Measurements from ENCODE around the gene DOK6. TPM values are rescaled to one million over a fixed set of nuclear protein-coding genes. Genes with fewer than 3 reads are reported as not detected.
A peak's percentile ranks its signal among the peaks of the same experiment; 100 is the strongest.

Gene DOK6
- total RNA-seq, 2 experiments from 2014 or later = not detected

DNA sequence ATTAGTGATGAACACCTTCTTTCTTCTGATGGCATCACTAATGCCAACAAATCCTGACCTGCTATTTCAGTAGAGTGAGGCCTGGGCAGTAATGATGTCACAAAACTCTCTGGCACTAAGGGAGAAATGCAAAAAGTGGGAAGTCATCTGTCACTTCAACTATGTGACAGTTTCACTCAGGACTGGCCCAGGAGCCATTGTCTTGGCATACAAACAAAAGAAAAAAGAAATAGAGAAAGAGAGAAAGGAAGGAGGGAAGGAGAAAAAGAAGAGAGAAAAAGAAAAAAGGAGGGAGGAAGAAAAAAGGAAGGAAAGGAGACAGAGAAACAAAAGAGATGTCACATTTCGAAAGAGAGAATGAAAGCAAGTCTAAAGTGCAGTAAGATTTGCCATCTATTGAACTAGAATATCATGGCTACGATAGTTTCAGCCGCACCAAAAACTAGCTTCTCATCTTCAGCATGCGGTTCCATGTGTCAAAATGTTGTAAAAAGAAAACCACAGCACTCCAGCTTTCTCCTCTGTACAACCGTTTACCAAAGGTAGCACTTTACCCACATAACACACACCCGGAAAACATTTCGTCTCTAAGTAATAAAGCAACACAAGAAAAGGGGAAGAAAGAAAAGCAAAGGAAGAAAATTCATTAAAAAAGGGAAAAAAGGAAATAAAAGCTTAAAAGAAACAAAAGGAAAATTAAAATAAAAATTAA is 496.9 kb downstream of the DOK6 start:
- H3K4me3 ChIP-seq (ENCODE audit: low read length) = peak overlapping the region; percentile 42
- H3K36me3 ChIP-seq (ENCODE audit: insufficient read depth, low read length) = peaks cover 23% of the 10 kb centered on the region
- DNase-seq (peak in 5 of 14 experiments; percentile 11 to 77 (median 74)), ATAC-seq (ENCODE audit: poor library complexity) (peak; percentile 69)
- peaks cover 36% of the 10 kb centered on the region for H3K4me1 ChIP-seq (ENCODE audit: insufficient read depth, low read length)
- CTCF ChIA-PET = interaction anchor here (0.8 to 1.6 kb wide), 2 partner anchors 16 to 37 kb away, joined by 3 to 5 read pairs; no protein-coding TSS in a partner anchor
- H3K27me3 ChIP-seq (ENCODE audit: control insufficient read depth in 1 of 2, insufficient read depth in 2 of 2, low read length in 2 of 2) = no peaks in the 10 kb centered on the region
- TF ChIP-seq CTCF (IDR thresholded peaks at IDR 0.05) = peak; percentile 18
- POLR2A ChIA-PET = interaction anchor here (0.6 to 2.6 kb wide), 13 partner anchors 11 to 201 kb away, joined by 3 to 31 read pairs (median 5); partner anchors contain the start of gene CD226
- Mint-ChIP-seq H3K36me3 (ENCODE audit: low read depth) (peaks cover 75% of the 10 kb centered on the region), H3K4me1 (ENCODE audit: low read depth) (peaks cover 84% of the 10 kb centered on the region), H3K27ac (peak overlapping the region; percentile 86), H3K9me3 (no peaks in the 10 kb centered on the region), H3K27me3 (no peaks in the 10 kb centered on the region), H3K4me3 (peak overlapping the region; percentile 83)
- H3K9me3 ChIP-seq (ENCODE audit: control insufficient read depth in 1 of 2, insufficient read depth in 1 of 2, low read length in 2 of 2) = no peaks in the 10 kb centered on the region
- intact Hi-C loops (cut with DNase I, micrococcal nuclease) = loop anchor here (1.0 to 2.0 kb wide), 2 partner anchors 59 to 62 kb away; no protein-coding TSS in a partner anchor
- peak overlapping the region; percentile 53 to 70 for H3K27ac ChIP-seq (ENCODE audit: low read depth in 1 of 2, low read length in 2 of 2)

DNA sequence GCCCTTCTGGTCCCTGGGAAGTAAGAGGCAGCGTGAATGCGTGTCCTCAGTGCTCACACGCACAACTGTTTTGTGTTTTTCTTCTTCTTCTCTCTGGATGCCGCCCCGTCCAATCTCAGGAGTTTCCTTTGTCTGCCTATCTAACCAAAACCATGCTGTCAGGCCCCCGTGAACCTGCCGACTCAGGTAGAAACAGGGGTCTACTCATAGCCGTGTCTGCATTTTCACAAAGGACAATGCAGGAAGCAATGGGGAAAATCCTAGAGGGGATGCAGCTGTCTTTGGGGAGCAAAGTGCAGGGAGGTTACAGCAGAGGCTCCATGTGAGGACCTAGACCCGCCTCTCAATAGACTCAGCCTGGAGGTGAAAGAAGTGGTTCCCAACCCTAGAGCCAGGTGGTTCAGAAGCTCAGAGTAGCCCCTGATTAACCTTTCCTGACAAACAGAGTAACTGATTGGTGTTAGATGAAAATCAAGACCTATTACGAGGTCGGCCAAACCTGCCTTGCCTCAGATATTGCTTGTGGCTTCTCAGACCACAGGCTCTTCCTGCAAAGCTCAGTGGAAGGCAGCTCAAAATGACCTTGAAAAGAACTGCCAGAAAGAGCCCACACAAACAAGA is 497.7 kb downstream of the DOK6 start:
- ATAC-seq (ENCODE audit: poor library complexity) (peak; percentile 53), DNase-seq (peak in 6 of 14 experiments; percentile 11 to 63 (median 46))
- peaks cover 82% of the 10 kb centered on the region for H3K4me1 Mint-ChIP-seq (ENCODE audit: low read depth)
- no peak for TF ChIP-seq CTCF (IDR thresholded peaks at IDR 0.05)
- Histone ChIP-seq H3K27ac (ENCODE audit: low read depth in 1 of 2, low read length in 2 of 2) (peak overlapping the region; percentile 34 to 70), H3K4me3 (ENCODE audit: low read length) (peak overlapping the region; percentile 42), H3K4me1 (ENCODE audit: insufficient read depth, low read length) (peaks cover 36% of the 10 kb centered on the region), H3K9me3 (ENCODE audit: control insufficient read depth in 1 of 2, insufficient read depth in 1 of 2, low read length in 2 of 2) (no peaks in the 10 kb centered on the region), H3K27me3 (ENCODE audit: control insufficient read depth in 1 of 2, insufficient read depth in 2 of 2, low read length in 2 of 2) (no peaks in the 10 kb centered on the region), H3K36me3 (ENCODE audit: insufficient read depth, low read length) (peaks cover 23% of the 10 kb centered on the region)
- peaks cover 75% of the 10 kb centered on the region for H3K36me3 Mint-ChIP-seq (ENCODE audit: low read depth)
- no peaks in the 10 kb centered on the region for H3K27me3 Mint-ChIP-seq
- peak overlapping the region; percentile 83 for H3K4me3 Mint-ChIP-seq
- peak overlapping the region; percentile 86 for H3K27ac Mint-ChIP-seq
- no peaks in the 10 kb centered on the region for H3K9me3 Mint-ChIP-seq
- intact Hi-C loops (cut with DNase I, micrococcal nuclease) = loop anchor here in 1 of 2 experiments (2.0 kb wide), 1 partner anchor 58 kb away; no protein-coding TSS in a partner anchor
- ChIA-PET CTCF (interaction anchor here (0.8 to 1.6 kb wide), 6 partner anchors 10 to 61 kb away, joined by 3 to 5 read pairs (median 3); no protein-coding TSS in a partner anchor), POLR2A (interaction anchor here (0.6 to 2.6 kb wide), 15 partner anchors 10 to 202 kb away, joined by 3 to 31 read pairs (median 5); partner anchors contain the start of gene CD226)

Data from CD4-positive, alpha-beta T cell (primary cell).